Left lung (tissue), 10 donors: ENCODE data around the gene PEX26. TPM values are rescaled to one million over a fixed set of nuclear protein-coding genes. Genes with fewer than 3 reads are reported as not detected.
A peak's percentile ranks its signal among the peaks of the same experiment; 100 is the strongest.

Experiments
- ATAC-seq: fragments of 200-7000 bp; cut with Tn5 transposase; one replicate; pipeline ENCODE4 v1.9.1; 2020; ENCODE audit warnings: moderate library complexity
- DNase-seq, 4 donors: peaks; one replicate each; pipeline ENCODE4 v3.0.0-alpha.2; 2013 to 2020
- H3K27ac ChIP-seq, 2 donors: fragments of 200-600 bp; sonication (generic) in 1 of 2; one replicate each; pipeline versions ENCODE4 v1.5.0 to v1.8.0; 2020 to 2021
- H3K27me3 ChIP-seq, 2 donors: fragments of 200-600 bp; sonication (generic) in 1 of 2; one replicate each; pipeline versions ENCODE4 v1.5.0 to v1.8.0; 2020 to 2021
- H3K36me3 ChIP-seq, 2 donors: fragments of 200-600 bp; sonication (generic) in 1 of 2; one replicate each; pipeline versions ENCODE4 v1.5.0 to v1.8.0; 2020 to 2021
- H3K4me1 ChIP-seq, 2 donors: fragments of 200-600 bp; one replicate each; pipeline ENCODE4 v1.8.0; 2021
- H3K4me3 ChIP-seq, 2 donors: fragments of 200-600 bp; sonication (generic) in 1 of 2; one replicate each; pipeline versions ENCODE4 v1.5.0 to v1.8.0; 2020 to 2021; ENCODE audit warnings: mild to moderate bottlenecking in 1 of 2
- H3K9me3 ChIP-seq, 2 donors: fragments of 200-600 bp; sonication (generic) in 1 of 2; one replicate each; pipeline versions ENCODE4 v1.5.0 to v1.8.0; 2020 to 2021
- intact Hi-C, 2 donors: fragments of 100-400 bp; cut with DNase I; formaldehyde crosslinking; loops; one replicate each; pipeline versions ENCODE4 v1.11.2 to v1.14.2; 2022
- polyA plus RNA-seq, 6 donors: library from polyadenylated mRNA; unstranded; fragments of 120-200 nt; gene quantifications; one replicate each; pipeline ENCODE4 v1.2.1, GENCODE V29; 2013; ENCODE audit not compliant: insufficient read length in 6 of 6
- total RNA-seq, 2 donors: library from RNA; stranded (reverse); fragmentation: NEBNext Ultra II Directional; extraction: Animal tissue kit (Norgen Biotek cat#: 25700); gene quantifications; one replicate each; pipeline ENCODE4 v1.2.1, GENCODE V29; 2021
- TF ChIP-seq, protein P1 (sequence below), 2 donors: fragments of 200-600 bp; sonication (generic) in 1 of 2; IDR thresholded peaks; one replicate each; pipeline versions ENCODE4 v1.5.0 to v1.8.0; 2021; ENCODE audit warnings: antibody characterized with exemption in 2 of 2
- donor health status: DM: no; HTN: yes; CAD: no.
- donor health status: DM: no; HTN: no; CAD: no.

Gene PEX26
- total and polyA plus RNA-seq, 8 donors: 21.8 to 39.4 (median 26.8) TPM

DNA sequence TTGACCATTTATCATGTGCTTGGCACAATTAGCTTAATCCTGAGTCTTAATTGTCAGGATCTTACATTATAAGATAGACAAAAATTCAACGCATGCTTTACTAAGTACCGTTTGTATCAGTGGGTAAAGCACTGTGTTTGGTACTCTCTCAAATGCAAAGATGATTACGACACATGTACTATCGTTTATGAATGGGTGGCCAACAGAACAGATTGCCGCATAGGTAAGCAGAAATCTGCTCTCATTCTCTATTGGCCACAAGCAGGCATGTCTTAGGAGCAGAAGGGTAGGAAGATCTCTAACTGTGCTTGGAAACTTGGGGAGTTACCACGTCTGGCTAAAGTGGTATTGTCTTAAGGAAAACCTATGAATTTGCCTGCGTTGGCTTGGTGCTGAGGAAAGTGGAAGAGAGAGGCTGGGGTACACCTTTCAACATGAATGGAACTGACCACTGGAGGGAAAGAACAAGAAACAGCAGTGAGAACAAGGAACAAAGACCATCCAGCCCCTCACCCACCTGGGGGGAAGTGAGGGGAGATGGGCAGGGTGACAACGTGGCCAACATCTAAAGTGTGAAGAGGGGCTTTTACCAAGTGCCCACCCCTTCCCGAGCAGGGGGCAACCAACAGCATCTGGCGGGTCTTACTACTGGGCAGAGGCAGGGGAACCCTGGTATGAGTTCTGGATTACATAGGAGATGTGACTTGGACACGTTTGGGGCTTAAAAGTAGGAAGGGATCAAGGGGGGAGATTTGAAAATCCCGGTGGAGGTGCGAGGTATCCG, 31.8 kb downstream of the PEX26 start:
- peak overlapping the region in 1 of 2 donors; percentile 41 for H3K4me3 ChIP-seq

DNA sequence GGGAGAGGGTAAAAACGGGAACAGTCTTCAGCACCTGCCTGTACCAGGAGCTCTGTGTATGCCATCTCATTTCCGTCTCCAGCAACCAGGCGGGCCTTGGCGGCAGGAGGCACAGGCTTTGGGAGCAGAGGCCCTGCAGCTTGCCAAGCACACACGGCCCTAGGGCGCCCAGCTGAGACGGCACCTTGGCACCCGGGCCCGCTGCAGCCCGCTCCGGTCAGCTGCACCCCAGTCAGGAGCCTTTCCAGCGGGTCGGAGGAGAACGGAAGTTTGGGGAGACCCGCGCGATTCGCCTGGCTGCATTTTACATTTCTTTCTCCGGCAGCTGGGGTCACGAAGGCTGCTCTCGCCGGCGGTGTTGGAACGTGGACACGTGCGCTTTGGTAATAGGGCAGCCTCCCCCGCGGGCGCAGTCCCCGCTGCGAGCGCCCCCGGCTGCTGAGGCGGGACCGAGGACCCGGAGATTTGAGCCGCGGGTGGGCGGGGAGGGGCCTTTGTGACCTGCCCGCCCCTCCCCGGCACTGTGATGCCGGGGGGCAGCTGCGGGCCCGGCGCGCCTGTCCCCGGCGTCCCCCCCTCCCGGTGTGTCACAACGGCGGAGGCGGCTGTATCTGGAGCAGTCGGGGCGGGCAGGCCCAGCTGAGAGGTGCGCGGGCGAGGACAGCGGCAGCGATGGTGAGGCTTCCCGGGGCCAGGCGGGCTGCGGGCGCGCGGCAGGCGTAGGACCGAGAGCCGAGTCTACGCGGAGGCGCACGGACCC, 32.6 kb downstream of the PEX26 start, which contains the start of gene TUBA8:
TUBA8 (plus strand) TSS at position 616 of the 760 bp plus-strand sequence; CDS start at position 673, 57 bp downstream.
- H3K27me3 ChIP-seq: peaks cover 25 to 67% of the 10 kb centered on the region in 2 donors
- no peaks in the 10 kb centered on the region for H3K9me3 ChIP-seq
- ATAC-seq (peak; percentile 82), DNase-seq (peak in 1 of 4 donors; percentile 36)
- peak within 1 kb of the TSS; percentile 30 to 41 for H3K4me3 ChIP-seq
- no peak within 1 kb of the TSS for H3K27ac ChIP-seq
- H3K4me1 ChIP-seq: peaks cover 5 to 25% of the 10 kb centered on the region in 2 donors
- TF ChIP-seq, protein P1, sequence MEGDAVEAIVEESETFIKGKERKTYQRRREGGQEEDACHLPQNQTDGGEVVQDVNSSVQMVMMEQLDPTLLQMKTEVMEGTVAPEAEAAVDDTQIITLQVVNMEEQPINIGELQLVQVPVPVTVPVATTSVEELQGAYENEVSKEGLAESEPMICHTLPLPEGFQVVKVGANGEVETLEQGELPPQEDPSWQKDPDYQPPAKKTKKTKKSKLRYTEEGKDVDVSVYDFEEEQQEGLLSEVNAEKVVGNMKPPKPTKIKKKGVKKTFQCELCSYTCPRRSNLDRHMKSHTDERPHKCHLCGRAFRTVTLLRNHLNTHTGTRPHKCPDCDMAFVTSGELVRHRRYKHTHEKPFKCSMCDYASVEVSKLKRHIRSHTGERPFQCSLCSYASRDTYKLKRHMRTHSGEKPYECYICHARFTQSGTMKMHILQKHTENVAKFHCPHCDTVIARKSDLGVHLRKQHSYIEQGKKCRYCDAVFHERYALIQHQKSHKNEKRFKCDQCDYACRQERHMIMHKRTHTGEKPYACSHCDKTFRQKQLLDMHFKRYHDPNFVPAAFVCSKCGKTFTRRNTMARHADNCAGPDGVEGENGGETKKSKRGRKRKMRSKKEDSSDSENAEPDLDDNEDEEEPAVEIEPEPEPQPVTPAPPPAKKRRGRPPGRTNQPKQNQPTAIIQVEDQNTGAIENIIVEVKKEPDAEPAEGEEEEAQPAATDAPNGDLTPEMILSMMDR (IDR thresholded peaks at IDR 0.05): no peak
- H3K36me3 ChIP-seq: no peaks in the 10 kb centered on the region
- intact Hi-C loops: no loop called here

More for the DNA sequence above, 31.8 kb downstream of the PEX26 start:
- H3K4me1 ChIP-seq: peaks cover 5 to 25% of the 10 kb centered on the region in 2 donors
- TF ChIP-seq, protein P1 (IDR thresholded peaks at IDR 0.05): no peak
- peaks cover 25 to 67% of the 10 kb centered on the region in 2 donors for H3K27me3 ChIP-seq
- no peaks in the 10 kb centered on the region for H3K9me3 ChIP-seq
- H3K36me3 ChIP-seq: no peaks in the 10 kb centered on the region
- intact Hi-C loops: no loop called here
- no peak for ATAC-seq
- no peak overlapping the region for H3K27ac ChIP-seq
- no peak for DNase-seq

DNA sequence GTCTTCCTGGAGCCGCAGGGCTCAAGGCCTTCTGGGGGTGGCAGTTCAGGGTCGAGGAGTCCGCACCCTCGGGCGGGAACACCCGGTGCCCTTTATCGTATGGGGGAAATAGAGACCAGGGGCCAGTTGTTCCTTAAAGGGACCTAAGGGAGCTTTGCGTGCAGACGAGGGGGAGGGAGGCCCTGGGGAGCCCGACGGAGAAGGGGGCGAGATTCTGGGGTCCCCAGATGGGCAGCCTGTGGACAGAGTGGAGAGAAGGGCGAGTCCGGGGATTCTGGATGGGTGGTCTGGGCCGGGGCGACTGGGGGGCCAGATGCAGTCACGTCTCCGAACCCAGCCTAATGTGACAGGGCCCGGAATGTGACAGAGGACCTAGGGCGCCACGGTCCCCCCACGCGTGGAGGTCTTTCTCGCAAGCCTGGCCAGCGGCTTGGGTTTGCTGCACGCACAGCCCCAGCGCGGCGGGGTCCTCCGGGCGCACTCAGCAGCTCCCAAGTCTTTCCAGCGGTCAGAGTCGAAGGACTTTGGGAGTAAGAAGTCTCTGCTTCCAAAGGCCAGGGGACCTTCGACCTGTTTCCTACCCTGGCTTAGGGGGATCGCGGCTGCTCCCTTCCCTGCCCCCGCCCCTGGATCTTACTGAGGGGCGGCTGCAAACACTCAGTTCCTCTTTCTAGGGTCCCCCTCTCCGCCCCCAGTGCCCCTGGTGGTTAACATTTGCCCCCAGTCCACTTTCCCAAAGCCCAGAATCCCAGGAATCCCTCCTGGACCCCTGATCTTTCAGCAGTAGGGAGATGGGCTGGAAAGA, 33.4 kb downstream of the PEX26 start:
- peaks cover 5 to 25% of the 10 kb centered on the region in 2 donors for H3K4me1 ChIP-seq
- intact Hi-C loops: no loop called here
- TF ChIP-seq, protein P1 (IDR thresholded peaks at IDR 0.05): no peak
- H3K27ac ChIP-seq: no peak overlapping the region
- DNase-seq: no peak
- H3K36me3 ChIP-seq: no peaks in the 10 kb centered on the region
- H3K27me3 ChIP-seq: peaks cover 25 to 67% of the 10 kb centered on the region in 2 donors
- H3K9me3 ChIP-seq: no peaks in the 10 kb centered on the region
- H3K4me3 ChIP-seq: peak overlapping the region; percentile 30 to 41
- ATAC-seq: no peak

GRCh38 chr22:18111759-18112330, 34.1 kb downstream of the PEX26 start:
- H3K27ac ChIP-seq: no peak overlapping the region
- H3K9me3 ChIP-seq: no peaks in the 10 kb centered on the region
- ATAC-seq (no peak), DNase-seq (no peak)
- H3K4me3 ChIP-seq: no peak overlapping the region
- H3K27me3 ChIP-seq: peaks cover 25 to 67% of the 10 kb centered on the region in 2 donors
- TF ChIP-seq, protein P1 (IDR thresholded peaks at IDR 0.05): no peak
- no peaks in the 10 kb centered on the region for H3K36me3 ChIP-seq
- intact Hi-C loops: no loop called here
- H3K4me1 ChIP-seq: peaks cover 5 to 25% of the 10 kb centered on the region in 2 donors
